Measurements from ENCODE around the gene OGDH.
"Not testable (repeated sequence)": the region's sequence is repeated elsewhere in the genome, so short reads cannot be mapped to it uniquely, and the experiment has no call there.

Gene OGDH

DNA sequence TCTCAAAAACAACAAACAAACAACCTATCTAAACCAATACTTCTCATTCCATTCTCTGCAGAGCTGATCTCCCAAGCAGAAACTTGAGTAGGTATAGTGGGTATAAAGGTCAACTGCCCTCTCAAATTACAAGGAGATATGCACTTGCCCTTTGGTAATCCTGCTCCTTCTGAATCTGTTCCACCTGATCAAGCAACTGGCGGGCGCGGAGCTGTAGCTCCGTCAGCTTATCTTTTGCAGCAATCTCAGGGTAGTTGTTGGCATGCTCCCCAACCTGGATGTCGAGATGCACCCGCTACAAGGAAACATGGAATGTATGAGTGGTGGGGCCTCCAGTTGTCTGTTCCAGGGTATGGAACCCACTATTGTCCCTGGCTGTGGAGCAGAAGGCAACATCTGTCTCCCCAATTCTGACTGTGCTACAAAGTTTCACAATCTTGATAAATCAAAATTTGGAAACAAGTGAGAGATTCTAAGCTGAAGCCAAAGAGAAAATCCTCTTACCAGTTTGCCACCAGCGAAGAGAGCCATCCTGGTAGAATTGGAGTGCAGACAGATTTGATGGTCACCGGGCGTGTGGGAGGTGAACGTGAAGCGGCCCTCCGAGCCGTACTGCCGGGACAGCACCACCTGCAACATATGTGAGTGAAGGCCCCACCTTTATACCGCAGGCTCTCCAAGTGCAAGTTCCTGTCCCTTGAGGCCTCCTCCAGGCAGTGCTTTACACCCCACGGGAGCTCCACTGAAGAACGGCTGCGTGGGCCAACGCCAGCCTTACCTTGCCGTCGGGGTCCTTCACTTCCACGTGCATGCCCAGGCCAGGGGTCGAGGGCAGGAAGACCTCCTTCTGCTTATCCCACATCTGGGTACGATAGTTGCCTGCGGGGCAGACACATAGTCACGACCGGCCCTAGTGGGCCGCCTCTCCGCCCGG lies 25.2 kb upstream of the OGDH start:
- no peak for DNase-seq (ENCODE audit: low read depth in 2 of 2)

DNA sequence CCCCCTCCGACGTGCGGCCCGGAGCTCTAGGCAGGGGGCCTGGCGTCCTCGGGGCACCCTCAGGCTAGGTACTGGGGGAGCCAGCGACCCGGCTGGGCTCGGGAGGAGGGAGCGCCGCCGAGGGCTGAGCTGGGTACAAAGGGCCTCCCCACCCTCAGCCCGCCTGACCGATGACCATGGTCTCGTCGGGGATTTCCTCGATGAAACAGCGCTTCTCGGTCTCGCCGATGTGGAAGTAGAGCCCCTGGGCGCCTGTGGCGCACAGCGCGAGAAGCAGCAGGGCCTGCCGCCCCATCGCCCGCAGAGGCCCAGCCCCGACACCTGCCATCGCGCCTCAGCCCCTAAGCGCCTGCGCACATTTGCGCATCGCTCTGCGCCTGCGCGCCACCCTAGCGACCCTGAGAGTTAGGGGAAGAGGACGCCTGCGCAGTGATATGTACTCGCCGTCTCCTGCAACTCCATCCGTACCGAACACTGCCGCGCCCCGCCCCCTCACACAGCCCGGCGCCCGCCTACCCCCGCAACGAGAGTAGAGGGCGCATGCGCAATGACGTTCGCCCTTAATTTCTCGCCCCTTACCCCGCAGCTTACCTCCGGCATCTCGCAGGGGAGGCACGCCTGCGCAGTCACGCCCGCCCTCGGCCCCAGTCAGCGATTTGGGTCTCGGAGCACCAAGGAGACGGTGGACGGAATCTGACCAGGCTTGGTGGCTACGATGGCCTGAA lies 24.4 kb upstream of the OGDH start, which contains the start of gene TMED4:
Gene TMED4 (minus strand): TSS at position 353 of the 725 bp plus-strand sequence. CDS start 25 bp downstream, at position 328.
- DNase-seq (ENCODE audit: low read depth in 2 of 2) = peak; percentile 100

DNA sequence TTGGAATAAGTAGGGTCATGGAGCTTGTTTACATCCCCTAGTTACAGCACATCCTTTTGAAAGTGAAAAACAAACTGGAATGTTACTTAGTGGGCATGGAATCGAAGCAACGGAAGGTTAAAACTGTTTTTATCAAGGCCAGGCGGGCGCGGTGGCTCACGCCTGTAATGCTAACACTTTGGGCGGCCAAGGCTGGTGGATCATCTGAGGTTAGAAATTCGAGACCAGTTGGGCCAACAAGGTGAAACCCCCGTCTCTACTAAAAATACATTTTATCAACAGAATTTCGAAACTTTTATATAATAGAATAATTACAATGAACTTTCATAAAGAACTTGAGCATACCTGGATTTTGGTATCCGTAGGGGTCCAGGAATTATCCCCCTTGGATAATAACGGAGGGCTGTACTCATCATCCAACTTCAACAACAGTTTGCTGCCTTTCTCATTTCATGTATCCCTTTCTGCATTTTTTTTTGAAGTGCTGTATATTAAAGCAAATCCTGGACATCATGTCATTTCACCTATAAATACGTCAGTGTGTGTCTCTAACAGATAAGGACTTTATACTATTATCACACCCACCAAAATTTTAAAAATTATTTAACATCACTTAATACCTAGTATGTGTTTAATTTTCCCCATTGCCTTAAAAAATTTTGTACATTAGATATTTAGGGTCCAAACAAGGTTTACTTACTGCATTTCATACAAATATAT lies 23.1 kb upstream of the OGDH start:
- no peak for DNase-seq (ENCODE audit: low read depth in 2 of 2)

DNA sequence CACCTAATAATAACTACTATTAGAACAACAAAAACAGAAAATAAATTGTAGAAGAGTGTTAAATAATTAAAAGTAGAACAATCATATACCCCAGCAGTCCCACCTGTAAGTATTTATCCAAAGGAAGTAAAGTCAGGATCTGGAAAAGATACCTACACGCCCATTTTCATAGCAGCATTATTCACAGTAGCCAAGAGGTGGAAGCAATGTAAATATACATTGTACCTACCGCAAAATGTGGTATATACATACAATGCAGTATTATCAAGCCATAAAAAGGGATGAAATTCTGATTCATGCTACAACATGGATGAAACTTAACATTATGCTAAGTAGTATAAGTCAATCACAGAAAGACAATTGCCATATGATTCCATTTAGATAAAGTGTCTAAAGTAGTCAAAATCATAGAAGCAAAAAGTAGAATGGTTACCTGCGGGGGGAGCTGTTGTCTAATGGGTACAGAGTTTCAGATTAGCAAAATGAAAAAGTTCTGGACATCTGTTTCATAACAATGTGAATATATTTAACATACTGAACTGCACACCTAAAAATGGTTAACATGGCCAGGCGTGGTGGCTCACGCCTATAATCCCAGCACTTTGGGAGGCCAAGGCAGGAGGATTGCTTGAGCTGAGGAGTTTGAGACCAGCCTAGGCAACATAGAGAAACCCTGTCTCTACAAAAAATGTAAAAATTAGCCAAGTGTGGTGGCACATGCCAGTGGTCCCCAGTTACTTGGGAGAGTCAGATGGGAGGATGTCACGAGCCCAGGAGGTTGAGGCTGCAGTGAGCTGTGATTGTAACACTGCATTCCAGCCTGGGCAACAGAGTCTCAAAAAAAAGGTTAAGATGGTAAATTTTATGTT lies 18.4 kb upstream of the OGDH start:
- DNase-seq (ENCODE audit: low read depth in 2 of 2) = no peak

DNA sequence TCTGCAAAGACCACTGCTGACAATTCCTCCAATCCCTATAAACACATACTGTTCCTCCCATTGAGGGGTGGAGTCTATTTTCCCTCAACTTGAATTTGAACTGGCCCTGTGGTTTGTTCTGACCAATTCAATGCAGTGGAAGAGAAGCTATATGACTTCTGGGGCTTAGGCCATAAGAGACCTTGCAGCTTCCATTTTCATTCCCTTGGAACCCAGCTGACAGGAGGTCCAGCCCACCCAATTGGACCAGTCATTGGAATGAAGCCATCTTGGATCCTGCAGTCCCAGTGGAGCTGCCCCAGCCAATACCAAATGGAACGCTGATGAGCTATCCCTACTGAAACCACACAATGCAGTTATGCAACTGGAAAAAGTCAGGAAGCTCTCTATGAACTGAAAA lies 15.5 kb upstream of the OGDH start:
- no peak for DNase-seq (ENCODE audit: low read depth in 2 of 2)

GRCh38 chr7:44595934-44596635 lies 10.3 kb upstream of the OGDH start:
- no peak for DNase-seq (ENCODE audit: low read depth in 2 of 2)

- not testable (repeated sequence) for DNase-seq (ENCODE audit: low read depth in 2 of 2)
Measured at GRCh38 chr7:44597181-44597580, 9.2 kb upstream of the OGDH start.

- DNase-seq (ENCODE audit: low read depth in 2 of 2) = no peak
Measured at GRCh38 chr7:44599222-44599621, 7.2 kb upstream of the OGDH start.

- no peak for DNase-seq (ENCODE audit: low read depth in 2 of 2)
Measured at GRCh38 chr7:44602576-44602910, 3.9 kb upstream of the OGDH start.

DNA sequence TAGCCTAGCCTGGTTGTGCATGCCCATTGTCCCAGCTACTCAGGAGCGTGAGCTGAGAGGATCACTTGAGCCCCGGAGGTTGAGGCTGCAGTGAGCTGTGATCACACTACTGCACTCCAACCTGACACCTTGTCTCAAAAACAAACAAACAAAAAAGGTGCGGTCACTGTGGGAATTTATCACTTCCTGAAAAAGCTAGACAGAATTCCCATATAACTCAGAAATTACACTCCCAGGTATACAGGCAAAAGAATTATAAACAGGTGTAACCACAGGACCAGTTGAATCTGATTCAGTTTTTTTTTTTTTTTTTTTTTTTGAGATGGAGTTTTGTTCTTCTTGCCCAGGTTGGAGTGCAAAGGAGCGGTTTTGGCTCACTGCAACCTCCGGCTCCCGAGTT lies 3.2 kb upstream of the OGDH start:
- DNase-seq (ENCODE audit: low read depth in 2 of 2) = no peak

- no peak for DNase-seq (ENCODE audit: low read depth in 2 of 2)
Measured at GRCh38 chr7:44604941-44605340, 1.5 kb upstream of the OGDH start.

GRCh38 chr7:44607141-44608068 lies 978 bp downstream of the OGDH start:
- DNase-seq (ENCODE audit: low read depth in 2 of 2) = no peak

- no peak for DNase-seq (ENCODE audit: low read depth in 2 of 2)
Measured at GRCh38 chr7:44608916-44609648, 2.7 kb downstream of the OGDH start.

- DNase-seq (ENCODE audit: low read depth in 2 of 2) = no peak
Measured at GRCh38 chr7:44609829-44610228, 3.4 kb downstream of the OGDH start.

DNA sequence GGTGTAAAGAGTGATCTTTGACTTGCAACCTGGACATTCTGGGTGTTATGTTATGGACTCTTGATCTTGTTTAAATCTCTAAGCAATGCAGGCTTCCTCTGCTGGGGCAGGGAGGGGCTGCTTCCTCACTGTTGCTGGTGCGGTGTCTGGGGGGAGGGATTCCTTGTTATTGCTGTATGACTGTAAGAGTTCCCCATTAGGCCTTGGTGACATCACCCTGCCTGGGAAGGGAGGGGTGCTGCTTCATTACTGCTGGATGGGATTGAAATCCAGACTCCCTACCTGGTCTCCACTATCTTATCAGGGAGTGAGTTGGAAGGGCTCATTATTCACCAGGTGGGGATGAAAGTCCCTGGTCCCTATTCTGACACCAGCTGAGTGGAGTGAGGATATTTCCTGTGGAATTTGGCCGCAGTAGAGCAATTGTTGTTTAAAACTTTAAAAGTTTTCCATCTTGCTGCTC lies 8.8 kb downstream of the OGDH start:
- no peak for DNase-seq (ENCODE audit: low read depth in 2 of 2)

DNA sequence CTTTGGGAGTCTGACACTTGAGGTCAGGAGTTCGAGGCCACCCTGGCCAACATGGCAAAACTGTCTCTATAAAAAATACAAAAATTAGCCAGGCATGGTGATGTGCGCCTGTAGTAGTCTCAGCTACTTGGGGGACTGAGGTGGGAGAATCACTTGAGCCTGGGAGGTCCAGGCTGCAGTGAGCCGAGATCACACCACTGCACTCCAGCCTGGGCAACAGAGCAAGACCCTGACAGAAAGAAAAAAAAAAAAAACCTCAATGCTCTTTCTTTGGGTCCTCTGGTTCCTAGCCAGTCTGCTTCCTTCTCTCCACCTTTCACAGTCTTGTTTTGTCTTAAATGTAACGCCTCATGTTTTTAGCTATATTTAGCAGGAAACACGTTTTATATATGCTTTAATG lies 9.4 kb downstream of the OGDH start:
- no peak for DNase-seq (ENCODE audit: low read depth in 2 of 2)

- no peak for DNase-seq (ENCODE audit: low read depth in 2 of 2)
Measured at GRCh38 chr7:44616545-44616944, 10.1 kb downstream of the OGDH start.

GRCh38 chr7:44617225-44617890 lies 10.9 kb downstream of the OGDH start:
- no peak for DNase-seq (ENCODE audit: low read depth in 2 of 2)

Data from stimulated activated CD4-positive, alpha-beta T cell treated with anti-CD3 and anti-CD28 coated beads, Interleukin-1b, Interleukin-23, amount 100 ng/mL, for 1 hour (primary cell).